PFSK-1 (cell line): ENCODE results near the gene SBK2.

Experiments used
- POLR2AphosphoS5 ChIP-seq: IDR thresholded peaks from 2 replicates; pipeline ENCODE4 v1.6.1; 2012; ENCODE audit warnings: low read depth, mild to moderate bottlenecking, control low read depth, low read length, moderate library complexity
- TAF1 ChIP-seq: IDR thresholded peaks from 2 replicates; pipeline ENCODE4 v1.6.1; 2012; ENCODE audit warnings: low read length, control low read depth, borderline replicate concordance; ENCODE audit not compliant: insufficient read depth

DNA sequence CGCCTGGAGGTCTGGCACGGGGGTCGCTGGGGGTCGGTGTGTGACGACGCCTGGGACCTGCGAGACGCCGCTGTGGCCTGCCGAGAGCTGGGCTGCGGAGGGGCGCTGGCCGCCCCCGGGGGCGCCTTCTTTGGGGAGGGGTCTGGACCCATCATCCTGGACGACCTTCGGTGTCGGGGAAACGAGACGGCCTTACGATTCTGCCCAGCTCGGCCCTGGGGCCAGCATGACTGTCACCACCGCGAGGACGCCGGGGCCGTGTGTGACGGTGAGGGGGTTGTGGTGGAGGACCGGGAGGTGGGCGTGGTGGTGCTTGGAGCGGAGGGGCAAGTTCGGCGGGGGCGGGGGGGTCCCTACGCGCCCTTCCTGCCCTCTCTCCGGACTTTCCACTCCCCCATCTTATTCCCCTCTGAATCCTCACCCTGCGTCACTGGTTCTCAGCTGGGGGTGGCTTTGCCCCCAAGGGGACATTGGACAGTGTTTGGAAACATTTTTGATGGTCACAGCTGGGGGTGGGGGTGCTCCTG, 43.2 kb downstream of the SBK2 start:
- TF ChIP-seq POLR2AphosphoS5 = no peak
- TF ChIP-seq TAF1 = no peak
